ENCODE measurements around the gene ADH7.
A peak's percentile ranks its signal among the peaks of the same experiment; 100 is the strongest.
"Not testable (repeated sequence)": the region's sequence is repeated elsewhere in the genome, so short reads cannot be mapped to it uniquely, and the experiment has no call there.

ADH7 gene

DNA sequence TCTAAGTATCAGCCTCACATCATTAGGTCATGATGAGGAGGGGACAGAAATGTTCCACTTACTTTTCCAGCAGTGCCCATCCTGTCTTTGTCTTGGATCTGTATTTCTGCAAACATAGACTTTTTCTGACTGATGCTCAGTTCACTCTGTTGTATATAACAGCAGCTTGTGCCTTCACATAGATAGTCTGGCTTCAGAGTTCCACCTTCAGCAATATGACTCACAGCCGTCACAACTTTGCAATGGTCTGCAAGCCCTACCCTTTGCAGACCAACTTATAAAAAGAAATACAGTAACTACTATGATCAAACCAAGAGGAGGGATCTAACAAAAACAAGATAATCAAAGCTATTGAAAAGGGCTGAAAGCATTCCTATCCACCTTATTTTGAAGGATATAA is at the start of gene ADH7:
Gene ADH7 (minus strand): TSS at position 189 of the 400 bp plus-strand sequence. CDS start 109 bp downstream, at position 80.
- no peak for DNase-seq

DNA sequence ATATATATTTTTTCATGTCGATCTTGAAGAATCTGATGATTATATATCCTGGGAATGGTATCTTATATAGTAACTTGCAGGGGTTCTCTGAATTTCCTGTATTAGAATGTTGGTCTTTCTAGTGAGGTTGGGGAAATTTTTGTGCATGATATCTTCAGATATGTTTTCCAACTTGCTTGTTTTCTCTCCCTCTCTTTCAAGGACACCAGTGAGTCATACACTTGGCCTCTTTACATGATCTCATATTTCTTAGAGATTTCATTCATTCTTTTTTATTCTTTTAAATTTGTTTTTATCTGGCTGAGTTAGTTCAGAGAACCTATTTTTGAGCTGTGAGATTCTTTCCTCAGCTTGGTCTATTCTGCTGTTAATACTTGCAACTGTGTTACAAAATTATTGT is 48.5 kb upstream of the ADH7 start:
- DNase-seq = no peak

DNA sequence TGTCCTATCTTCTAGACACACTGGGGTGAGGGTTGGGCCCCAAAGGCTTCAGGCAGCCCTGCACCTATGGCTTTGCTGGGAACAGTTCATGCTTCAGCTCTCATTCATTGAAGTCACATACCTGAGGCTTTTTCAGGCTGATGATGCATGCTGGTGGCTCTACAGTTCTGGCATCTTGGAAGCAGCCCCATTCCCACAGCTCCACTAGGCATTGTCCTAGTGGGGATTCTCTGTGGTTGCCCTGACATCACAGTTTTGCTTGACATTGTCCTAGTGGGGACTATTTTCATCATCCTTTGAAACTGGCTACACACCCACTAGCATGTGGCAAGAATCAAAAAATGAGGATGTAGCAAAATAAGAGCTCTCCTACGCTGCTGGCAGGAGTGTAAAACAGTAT is 38.0 kb upstream of the ADH7 start:
- no peak for DNase-seq

DNA sequence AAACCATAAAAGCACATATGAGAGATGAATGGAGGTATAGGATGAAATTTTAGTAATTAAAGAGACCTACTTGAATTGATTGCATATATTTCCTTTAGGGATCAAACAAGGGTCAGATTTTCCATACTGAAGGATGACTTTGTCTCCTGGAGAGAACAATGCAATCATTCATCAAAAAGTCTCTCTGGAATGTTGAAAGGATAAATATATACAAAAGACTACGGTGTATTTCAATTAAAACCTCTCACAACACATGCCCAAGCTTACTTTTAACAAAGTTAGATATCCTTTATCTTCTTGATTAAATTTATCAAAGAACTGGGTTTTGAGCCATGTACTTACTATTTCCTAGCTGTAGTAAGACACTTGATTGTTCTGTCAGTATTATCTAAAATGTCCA is 36.8 kb upstream of the ADH7 start:
- DNase-seq = no peak

DNA sequence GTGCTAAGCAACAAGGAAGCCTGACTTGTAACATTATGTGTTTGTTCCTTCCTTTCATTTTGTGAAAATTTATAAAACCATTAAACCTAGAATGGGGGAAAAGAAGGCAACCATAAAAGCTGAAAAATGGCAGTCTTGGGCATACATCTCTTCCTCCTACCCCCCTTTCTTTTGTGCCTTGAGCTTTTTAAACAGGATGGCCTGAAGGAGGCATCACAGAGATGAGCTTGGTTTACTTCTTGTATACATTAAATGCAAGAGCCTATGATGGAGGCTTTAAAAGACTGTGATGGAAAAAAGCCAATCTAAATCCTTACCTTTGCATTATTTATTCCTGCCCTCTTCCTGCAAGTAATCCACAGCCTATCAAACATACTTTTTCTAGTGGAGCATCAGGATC is 36.2 kb upstream of the ADH7 start:
- no peak for DNase-seq

DNA sequence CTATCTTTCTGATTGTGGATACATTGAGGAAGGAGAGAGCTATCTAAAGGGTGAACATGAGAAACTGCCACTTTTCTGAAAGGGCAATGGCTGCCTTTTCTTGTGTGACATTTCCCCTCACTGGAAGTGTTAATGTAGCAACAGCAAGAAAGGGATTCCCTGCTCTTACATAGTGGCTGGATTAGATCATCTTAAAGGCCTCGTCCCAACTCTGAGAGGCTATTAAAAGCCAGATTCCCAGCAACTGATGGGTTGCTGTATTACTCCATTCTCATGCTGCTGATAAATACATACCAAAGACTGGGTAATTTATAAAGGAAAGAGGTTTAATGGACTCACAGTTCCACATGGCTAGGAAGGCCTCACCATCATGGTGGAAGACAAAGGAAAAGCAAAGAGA is 33.7 kb upstream of the ADH7 start:
- no peak for DNase-seq

DNA sequence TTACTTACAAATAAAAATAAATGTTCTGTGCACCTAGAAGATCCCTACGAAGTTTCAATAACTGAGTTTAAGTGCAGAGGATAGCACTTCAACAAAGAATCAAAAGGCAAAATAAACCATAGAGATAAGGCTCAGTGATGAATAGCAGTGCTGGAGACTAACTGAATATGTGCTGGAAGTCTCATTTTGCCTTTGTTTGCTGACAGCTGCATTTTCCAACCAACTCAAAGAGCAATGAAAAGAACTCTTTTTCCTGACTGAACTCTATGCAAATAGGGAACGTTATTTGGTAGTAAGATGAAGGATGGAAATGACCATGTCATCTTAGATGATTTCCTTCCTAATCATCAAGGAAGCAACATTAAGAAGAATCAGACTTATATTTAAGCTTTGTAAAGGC is 32.7 kb upstream of the ADH7 start:
- DNase-seq = no peak

DNA sequence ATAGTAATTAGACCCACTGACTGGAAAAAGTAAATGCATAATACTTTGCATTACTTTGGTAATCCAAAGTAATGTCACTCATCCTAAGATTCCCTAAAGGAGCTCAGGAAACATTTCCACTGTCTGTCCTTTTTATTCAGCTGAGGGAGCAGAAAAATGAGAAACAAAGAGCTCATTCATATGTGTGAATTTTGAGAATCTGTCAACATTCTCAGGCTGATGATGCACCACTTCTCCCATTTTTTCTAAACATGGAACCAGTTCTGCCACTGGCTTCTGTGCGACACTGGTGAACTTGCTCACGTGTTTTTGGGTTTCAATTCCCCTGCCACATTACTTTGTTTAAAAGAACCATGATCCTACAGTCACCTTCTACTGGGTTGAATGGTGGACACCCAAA is 28.4 kb upstream of the ADH7 start:
- DNase-seq = no peak

DNA sequence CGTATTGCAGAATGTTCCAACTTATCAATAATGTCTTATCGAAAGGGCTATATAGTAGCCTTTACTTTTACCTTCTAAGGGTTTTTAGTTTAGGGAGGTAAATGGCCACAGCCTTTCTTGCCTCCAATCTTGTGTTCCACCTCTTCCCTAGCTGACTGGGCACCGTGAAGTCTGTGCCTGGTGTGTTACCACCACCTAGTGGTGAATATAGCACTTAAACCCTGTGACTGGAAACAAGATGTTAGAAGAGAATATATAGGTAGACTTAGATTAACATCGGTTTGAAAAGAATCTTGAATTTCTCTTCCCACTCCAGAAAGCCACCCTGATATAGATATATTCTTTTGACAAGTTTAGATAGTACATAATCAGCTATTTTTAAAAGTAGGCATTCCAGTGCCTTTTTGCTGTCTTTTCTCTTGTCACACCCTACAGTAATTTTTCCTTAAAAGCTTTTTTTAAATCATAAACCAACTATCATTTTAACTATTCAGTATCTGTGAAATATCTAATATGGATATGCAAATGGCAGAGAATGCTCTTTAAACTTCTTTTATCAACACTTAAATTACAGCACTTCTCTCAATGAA is 27.8 kb upstream of the ADH7 start:
- DNase-seq = peak; percentile 48 to 64

DNA sequence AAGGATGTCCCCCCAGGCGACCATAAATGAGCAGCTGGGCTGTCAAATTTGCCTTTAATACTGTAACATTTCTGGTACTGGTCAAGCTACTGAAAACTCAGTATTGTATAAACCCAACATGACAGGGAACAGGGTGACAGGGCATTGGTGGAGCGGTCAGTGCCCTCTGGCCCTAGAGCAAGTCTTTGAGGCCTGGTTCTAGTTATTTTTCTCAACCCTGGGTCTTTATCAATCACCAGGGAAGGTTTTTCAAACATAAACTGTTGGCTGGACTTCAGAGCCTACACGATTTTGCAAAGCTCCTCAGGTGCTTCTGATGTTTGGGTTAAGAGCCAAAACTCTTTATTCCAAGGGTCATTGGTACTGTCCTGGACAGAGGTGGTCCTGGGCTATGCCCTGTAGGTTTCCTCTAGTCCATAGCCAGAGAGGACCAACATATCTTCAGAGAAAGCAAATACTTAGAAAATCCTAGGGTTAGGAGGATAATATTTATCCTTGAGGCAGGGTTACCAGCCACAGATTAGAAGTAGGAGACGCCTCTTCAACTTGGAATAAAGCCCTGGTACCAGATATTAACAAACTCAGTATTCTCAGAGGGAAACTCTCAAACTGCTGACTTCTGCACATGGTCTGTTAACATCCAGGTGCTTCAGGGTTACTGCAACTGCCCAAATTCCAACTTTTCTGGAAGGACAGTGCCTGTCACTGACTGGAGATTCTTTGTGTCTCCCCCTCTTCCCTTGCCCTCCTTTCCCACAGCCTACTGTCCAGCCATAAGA is 26.7 kb upstream of the ADH7 start:
- DNase-seq = no peak

DNA sequence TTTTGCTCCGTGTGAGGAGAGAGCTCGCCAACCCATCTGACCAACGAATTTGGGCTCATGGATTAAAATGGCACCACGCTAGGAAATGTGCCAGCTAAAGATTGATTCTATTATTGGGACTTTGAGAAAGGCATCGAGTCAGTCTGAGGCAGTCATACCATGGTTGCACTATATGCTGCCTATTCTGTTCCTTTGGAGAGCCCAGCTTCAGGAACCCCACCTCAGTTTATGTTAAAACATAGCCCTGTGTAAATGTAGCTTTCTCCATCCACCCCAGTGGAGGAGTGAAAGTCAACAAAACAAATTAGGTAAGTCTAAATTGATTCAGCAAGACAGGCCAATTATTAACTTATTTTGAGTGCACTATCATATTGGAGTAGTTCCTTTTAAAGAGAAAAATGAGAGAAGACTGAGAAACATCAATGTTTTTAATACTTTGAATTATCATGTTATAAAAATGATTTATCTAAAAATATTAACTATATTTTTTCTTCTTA is 24.5 kb upstream of the ADH7 start:
- no peak for DNase-seq

DNA sequence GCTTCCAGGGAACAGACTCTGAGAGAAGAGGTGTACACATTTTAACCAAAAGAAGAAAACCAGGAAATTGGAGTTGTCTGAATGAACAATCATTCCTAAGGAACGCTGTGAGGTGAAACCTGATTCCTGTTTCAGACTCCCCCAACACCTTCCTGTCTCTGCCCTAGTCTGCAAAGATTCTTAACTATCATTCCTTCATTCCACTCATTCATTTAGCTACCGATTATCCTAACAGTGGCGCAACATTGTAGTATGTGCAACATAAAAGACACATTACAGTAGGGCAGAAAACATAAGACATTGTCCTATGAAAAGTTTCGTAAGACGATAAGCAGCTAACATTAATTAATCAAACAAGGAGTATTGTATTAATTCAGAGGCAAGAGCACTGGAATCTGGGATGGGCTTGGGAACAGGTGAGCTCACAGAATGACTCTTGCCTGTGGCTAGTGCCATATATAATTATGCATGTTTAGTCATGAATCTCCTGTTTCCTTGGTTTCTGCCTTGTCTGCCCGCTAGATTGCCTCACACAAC is 23.8 kb upstream of the ADH7 start:
- DNase-seq = no peak

DNA sequence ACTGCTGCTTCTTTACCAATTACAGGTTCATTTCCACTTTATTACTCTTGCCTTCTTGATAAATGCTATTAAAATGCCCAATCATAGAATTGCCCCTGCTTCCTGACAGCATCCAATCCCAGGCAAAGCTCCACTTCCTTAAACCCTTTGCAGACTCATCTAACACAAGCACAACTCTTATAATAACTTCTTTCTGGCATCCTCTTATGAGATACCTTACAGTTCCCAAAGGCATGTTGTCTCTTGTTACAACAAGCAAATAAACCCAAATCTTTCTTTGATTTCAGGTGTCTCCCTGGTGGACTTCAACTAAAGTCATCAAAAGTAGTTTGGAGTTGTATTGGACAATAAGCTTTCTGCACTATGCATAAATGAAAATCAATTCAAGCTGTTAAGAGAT is 22.5 kb upstream of the ADH7 start:
- DNase-seq = no peak

DNA sequence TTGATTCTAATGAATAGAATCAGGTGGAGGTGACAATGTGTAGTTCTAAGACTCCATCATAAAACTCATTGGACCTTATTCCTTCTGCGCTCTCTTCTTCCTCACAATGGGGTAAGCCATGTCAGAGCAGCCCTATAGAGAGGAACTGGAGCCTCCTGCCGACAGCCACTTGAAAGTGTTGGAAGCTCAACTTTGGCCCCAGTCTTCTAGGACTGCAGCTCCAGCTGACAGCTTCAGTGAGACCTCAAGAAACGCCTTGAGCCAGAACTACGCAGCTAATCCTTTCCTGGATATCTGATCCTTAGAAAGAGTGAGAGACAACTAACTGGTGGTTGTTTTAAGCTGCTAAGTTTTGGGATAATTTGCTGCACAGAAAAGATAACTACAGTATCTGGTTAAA is 22.1 kb upstream of the ADH7 start:
- DNase-seq = no peak

DNA sequence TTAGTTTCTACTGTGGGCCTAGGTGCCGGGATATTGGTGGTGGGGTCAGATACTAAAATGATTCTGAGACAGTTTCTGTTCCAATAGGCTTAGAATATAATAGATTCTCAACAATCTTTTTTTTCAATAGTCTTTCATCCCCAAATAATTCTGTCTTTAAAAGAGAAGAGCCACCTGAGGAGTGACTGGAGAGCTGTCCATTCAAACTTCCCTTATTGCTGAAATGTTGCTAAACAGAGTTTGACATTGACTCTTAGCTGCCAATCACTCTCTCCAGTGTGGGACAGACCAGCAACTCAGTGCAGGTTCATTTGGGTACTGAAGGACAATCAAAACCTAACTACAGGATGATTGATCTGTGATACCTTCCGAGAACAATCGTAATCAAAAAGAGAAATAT is 12.4 kb upstream of the ADH7 start:
- DNase-seq = no peak

DNA sequence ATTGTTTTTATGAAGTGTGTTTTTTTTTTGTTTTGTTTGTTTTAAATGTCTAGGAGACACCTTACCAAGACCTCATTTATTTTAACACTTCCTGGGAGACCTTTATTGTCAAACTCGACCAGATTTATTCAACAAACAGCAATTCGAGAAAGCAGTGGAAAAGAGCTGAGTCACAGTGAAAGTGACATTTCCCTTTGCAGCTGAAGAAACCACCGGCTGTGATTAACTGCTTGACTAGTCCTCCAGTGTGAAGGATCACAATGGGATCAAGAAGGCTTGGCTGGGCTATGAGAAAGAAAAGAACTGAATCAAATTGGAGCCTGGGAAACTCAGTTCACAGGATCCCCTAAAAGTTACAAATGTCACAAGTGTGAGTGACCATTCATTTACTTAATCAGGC is 11.9 kb upstream of the ADH7 start:
- no peak for DNase-seq

DNA sequence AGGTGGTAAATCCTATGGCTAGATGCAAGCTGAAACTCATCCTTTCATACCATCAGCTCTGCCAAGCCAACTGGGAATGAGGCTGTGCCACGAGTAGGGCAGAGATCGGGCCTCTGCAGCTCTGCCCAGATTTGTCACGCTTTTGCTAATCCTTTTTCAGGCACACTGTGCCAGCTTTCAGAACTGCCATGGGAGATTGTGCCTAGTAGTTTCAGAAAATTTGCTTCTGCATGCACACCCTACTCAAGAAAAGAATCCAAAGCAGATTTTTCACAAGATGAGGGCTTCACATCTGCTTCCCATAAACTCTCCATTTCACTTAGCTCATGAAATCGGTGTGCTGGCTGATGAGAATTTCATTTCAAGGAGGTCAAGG is 3.3 kb upstream of the ADH7 start:
- no peak for DNase-seq

DNA sequence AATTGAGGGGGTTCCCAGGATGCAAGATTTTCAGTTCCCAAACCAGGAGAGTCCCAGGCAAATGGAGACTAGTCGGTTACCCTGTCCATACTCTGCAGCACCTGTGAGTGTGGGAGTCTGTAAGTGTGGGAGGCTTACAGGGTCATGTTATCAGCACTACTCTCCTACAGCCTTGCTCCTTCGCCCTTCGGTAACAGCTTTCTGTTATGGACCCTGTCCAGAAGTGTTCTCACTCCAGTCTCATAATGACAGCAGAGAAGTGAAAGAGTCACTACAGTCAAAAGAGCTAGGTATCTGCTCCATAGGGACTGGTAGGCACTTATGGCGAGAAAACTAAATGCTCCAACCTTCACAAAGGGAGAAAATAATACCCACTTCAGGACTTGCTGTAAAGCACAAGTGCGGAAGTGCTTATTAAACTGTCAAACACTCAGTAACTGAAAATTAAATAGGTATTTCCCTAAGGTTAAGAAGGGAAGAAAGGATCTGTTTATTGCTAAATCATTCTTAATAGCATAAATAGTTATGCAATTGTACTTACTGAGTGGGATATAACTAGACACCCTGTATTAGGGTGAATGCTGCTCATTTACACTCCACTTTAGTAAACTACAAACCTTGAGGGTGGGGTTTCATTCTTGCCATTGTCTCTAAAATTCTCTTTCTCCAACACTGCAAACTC is 2.7 kb upstream of the ADH7 start:
- DNase-seq = peak in 1 of 2 experiments; percentile 10

DNA sequence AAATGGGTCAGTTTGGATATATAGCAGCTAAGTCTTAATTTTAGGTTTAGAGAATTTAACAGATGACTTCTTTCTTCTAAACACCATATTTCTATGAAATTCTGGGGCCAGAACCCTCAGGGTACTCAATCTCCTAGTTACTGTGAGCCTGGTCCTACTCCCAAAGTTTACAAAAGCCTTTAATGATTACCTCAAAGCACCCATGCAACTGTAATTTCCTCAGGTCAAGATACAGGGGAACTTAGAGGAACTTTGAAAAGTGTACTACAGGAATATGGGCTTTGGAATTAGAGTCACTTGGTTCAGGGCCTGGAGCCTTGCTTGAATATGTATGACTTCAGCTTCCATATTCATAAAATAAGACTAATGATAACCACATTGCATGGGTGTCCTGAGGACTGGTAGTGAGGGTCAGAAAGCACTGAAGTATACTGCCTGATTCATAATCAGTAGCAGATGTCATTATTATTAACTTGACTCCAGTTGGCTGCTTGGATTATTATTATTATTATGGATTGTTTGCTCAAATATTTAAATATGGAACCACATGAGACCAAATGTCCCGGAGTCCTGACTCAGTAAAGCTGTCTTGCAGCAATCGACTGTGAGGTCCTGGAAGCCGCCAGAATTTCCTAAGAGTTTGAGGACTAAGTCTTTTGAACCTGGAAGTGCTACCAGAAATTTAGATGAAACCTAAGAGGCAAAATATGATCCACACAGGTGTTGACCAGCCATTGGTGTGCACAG is 2.0 kb upstream of the ADH7 start:
- no peak for DNase-seq

DNA sequence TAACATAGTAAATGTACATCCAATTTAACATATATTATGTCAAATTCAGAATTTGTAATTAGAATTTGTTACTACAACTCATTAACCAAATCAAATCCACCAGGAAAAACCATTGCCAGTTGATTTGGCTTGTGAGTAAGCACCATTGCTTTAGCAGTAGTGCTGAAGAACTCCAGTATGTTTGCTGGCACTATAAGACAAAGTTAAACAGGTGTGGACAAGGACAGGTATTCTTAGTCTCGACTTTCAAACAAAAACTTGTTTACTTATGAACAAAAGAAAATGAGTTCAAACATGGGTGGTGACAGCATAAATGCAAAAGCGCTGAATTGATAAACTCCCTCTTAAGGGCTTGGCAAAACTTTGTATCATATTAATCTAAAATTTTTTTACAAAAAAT is 1.3 kb upstream of the ADH7 start:
- no peak for DNase-seq

DNA sequence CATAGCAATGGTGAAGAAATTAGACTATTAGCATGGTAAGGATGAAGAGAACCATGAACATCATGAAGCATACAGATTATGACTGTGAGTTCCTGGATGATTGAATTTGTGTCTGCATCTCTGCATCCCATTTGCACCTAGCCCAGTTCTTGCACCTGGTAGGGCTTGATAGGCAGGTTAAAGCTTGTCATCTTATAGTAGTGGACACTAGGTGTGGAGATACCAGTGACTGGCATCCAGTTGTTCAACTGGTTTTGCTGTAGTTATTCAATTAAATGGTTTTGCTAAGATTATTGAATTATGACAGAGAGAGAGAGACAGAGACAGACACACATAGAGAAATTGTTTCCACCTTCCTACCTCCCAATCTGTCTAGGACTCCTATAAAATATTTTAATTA is 5.0 kb downstream of the ADH7 start:
- DNase-seq = no peak

DNA sequence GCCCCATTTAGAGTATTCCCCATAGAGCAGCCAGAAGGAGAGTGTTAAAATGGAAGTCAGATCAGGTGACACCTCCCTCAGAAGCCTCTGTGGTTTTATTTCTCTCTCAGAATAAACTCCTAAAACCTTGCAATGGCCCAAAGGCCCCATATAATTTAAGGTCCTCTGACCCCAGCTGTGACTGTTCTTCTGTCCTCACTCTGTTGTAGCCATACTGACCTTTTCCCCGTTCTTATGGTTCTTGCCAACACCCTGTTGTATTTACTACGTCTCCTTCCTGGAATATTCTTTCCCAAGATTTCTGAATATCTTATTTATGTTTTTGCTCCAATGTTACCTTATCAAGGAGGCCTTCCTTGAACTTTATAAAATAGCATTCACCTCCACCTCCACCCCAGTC is 18.0 kb downstream of the ADH7 start:
- no peak for DNase-seq

DNA sequence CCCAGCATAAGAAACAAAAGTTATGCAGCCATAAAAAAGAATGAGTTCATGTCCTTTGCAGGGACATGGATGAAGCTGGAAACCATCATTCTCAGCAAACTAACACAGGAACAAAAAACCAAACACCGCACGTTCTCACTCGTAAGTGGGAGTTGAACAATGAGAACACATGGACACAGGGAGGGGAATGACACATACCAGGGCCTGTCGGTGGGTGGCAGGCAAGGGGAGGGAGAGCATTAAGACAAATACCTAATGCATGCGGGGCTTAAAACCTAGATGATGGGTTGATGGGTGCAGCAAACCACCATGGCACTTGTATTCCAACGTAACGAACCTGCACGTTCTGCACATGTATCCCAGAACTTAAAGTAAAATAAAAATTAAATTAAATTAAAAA is 19.4 kb downstream of the ADH7 start:
- DNase-seq = not testable (repeated sequence)

All from NCI-H2081 (cell line).